Measurements from ENCODE around the gene CDON.
"Not testable (repeated sequence)": the region's sequence is repeated elsewhere in the genome, so short reads cannot be mapped to it uniquely, and the experiment has no call there.

The CDON gene

GRCh38 chr11:126046570-126047195, 16.0 kb downstream of the CDON start:
- DNase-seq, result no peak

DNA sequence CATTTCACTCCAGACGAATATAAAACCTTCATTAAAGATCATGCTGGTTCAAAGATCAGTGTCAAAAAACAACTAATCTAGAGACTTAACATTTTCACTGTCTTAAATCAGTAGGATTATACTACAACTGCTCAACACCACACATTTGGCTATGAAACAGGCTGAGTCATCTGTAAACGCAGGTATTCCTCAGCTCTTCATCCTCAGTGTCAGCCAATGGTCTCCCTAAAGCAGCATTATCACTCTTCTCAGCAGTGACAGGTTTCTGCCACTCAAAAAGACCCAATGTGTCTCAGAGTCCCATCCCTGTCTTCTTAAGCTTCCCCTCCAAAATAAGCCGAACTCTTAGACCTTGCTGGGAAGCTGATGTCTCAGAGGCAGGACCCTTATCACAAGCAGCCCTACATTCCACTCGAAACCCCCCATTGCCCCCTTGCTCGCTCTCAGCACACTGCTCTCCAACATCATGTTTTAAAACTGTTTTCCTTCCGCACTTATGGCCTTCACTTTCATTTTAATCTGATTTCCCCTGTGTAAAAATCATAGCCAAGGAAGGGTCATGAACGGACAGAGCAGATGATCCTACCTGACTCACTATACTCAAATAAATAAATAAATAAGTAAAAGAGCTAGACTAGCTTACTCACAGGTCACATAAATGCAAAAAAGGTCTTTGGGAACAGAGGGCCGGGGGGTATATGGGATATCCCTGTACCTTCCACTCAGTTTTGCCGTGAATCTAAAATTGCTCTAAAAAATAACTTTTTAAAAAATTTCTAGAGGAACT, 23.0 kb downstream of the CDON start:
- TF ChIP-seq GATA1 (IDR thresholded peaks at IDR 0.05; ENCODE audit: low read depth, low read length) (no peak), POLR2A (IDR thresholded peaks at IDR 0.05; ENCODE audit: low read length) (no peak)

More at GRCh38 chr11:126046570-126047195, 16.0 kb downstream of the CDON start:
- TF ChIP-seq GATA1 (IDR thresholded peaks at IDR 0.05; ENCODE audit: low read depth, low read length) (no peak), POLR2A (IDR thresholded peaks at IDR 0.05; ENCODE audit: low read length) (no peak)

DNA sequence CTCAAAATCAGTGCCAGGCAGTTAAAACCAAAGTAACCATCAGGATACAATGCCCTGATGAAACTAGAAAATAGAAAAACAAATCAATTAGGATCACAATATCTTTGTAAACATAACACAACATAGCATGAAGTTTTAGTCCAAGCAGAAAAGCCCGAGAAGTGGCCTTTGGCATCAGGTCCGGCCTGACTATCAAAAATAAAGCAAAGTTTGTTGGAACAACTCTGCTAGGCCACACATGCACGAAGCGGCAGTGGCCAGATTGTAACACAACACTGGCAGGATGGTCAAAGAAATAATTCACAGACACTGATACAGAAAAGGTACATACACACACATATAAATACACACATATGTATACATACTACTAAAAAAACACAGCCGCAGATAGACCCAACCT, 26.9 kb downstream of the CDON start:
- TF ChIP-seq POLR2A (IDR thresholded peaks at IDR 0.05; ENCODE audit: low read length) (no peak), GATA1 (IDR thresholded peaks at IDR 0.05; ENCODE audit: low read depth, low read length) (no peak)
- no peak for DNase-seq

More for the DNA sequence above, 23.0 kb downstream of the CDON start:
- no peak for DNase-seq

GRCh38 chr11:126034933-126035425, 27.7 kb downstream of the CDON start:
- no peak for DNase-seq
- no peak for TF ChIP-seq POLR2A (IDR thresholded peaks at IDR 0.05; ENCODE audit: low read length)
- no peak for TF ChIP-seq GATA1 (IDR thresholded peaks at IDR 0.05; ENCODE audit: low read depth, low read length)

- TF ChIP-seq GATA1 (IDR thresholded peaks at IDR 0.05; ENCODE audit: low read depth, low read length) (no peak), POLR2A (IDR thresholded peaks at IDR 0.05; ENCODE audit: low read length) (no peak)
- DNase-seq, result no peak
Measured at GRCh38 chr11:126034039-126034932, 28.4 kb downstream of the CDON start.

DNA sequence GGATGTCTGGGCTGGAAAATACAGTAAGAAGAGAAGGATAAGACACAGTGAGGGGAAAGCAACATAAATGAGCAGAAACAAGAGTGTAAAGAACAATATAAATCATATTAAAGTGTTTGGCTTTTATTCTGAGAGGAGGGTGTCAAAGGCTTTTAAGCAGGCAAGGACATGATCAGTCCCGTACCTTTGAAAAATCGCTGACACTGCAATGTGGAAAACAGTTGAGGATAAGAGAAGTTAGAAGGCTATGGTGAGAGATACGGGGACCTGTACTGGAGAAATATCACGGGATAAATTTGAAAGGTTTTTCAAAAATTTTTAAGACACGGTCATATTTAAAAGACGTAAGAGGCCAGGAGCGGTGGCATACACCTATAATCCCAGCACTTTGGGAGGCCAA, 30.3 kb downstream of the CDON start:
- TF ChIP-seq POLR2A (IDR thresholded peaks at IDR 0.05; ENCODE audit: low read length), result no peak
- no peak for TF ChIP-seq GATA1 (IDR thresholded peaks at IDR 0.05; ENCODE audit: low read depth, low read length)
- no peak for DNase-seq

DNA sequence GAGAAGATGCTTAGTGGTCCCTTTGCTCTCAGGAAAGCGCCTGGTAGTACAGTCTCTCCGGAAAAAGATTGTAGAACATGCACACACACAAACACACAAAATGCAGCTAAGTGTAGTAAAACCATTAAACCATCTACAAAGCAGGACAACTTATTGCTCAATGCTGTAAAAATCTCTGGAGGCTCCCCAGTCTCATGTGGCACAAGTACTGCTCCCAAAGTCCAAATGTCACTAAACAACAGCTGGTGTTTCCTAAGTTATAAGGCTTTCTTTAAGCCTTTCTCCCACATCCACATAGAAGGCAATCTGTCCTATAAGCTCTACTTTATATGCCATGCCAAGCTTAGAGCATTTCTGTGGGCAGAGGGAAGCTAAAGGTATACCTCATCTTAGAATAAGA, 32.9 kb downstream of the CDON start:
- DNase-seq, result no peak
- no peak for TF ChIP-seq GATA1 (IDR thresholded peaks at IDR 0.05; ENCODE audit: low read depth, low read length)
- no peak for TF ChIP-seq POLR2A (IDR thresholded peaks at IDR 0.05; ENCODE audit: low read length)

DNA sequence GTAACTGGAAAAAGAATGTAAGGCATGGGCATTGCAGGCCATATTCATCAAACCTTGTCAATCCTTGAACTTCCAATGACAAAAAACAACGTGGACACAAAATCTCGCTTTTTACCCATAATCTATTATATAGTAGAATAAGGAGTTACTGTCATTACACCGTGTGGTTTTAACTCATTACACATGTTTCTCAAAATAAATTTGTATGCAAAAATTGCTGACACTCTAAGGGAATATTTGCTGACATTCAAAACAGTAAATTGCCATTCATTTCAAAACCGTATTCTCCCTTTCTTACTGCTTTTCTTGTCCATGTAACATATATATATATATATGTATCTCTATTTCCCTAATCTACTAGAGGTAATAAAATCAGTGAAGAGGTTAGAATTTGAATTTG, 33.4 kb downstream of the CDON start:
- no peak for TF ChIP-seq POLR2A (IDR thresholded peaks at IDR 0.05; ENCODE audit: low read length)
- no peak for TF ChIP-seq GATA1 (IDR thresholded peaks at IDR 0.05; ENCODE audit: low read depth, low read length)
- DNase-seq, result no peak

GRCh38 chr11:126028534-126028933, 34.1 kb downstream of the CDON start:
- DNase-seq, result not testable (repeated sequence)

DNA sequence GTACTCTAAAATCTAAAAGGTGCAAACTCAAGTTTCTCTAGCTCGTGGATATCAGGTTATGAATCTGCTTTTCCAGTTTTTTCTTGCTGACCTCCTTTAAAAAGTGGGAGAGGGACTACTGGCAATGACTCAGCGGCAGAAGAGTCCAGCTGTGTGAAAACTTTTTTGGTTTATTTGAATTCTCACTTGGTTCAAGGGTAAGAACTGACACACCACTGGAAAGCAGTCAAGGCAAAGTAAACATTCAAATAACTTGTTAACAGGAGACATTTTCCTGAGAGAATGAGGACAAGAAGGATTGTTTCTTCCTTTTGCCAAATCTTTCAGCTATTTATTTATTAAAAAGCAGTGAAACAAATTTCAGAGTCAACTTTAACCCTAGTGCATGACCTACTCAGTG, 36.1 kb downstream of the CDON start:
- no peak for TF ChIP-seq POLR2A (IDR thresholded peaks at IDR 0.05; ENCODE audit: low read length)
- no peak for TF ChIP-seq GATA1 (IDR thresholded peaks at IDR 0.05; ENCODE audit: low read depth, low read length)
- no peak for DNase-seq

DNA sequence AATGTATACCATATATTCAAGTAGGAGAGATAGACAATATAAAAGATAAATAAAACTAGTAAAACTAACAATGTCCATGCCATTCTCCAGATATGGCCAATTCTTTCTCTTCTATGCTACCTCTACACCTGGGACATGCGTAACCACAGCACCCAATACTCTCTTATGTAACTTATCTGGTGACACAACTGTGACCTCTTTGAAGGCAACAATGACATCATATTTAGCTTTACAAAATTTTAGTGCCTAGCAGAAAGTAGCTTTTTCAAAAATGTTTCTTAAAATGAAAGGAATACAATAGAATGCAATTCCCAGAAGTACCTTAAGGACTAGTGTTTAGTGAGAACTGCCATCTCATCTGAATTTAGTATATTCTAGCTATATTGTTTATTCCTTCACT, 36.8 kb downstream of the CDON start:
- TF ChIP-seq GATA1 (IDR thresholded peaks at IDR 0.05; ENCODE audit: low read depth, low read length), result no peak
- TF ChIP-seq POLR2A (IDR thresholded peaks at IDR 0.05; ENCODE audit: low read length), result no peak
- DNase-seq, result no peak

- DNase-seq, result no peak
Measured at GRCh38 chr11:126024123-126024522, 38.5 kb downstream of the CDON start.

GRCh38 chr11:126012852-126013251, 49.8 kb downstream of the CDON start:
- TF ChIP-seq POLR2A (IDR thresholded peaks at IDR 0.05; ENCODE audit: low read length), result no peak
- TF ChIP-seq GATA1 (IDR thresholded peaks at IDR 0.05; ENCODE audit: low read depth, low read length), result no peak
- no peak for DNase-seq

More at GRCh38 chr11:126024123-126024522, 38.5 kb downstream of the CDON start:
- TF ChIP-seq POLR2A (IDR thresholded peaks at IDR 0.05; ENCODE audit: low read length) (no peak), GATA1 (IDR thresholded peaks at IDR 0.05; ENCODE audit: low read depth, low read length) (no peak)

- no peak for DNase-seq
- TF ChIP-seq POLR2A (IDR thresholded peaks at IDR 0.05; ENCODE audit: low read length) (no peak), GATA1 (IDR thresholded peaks at IDR 0.05; ENCODE audit: low read depth, low read length) (no peak)
Measured at GRCh38 chr11:126011754-126012153, 50.9 kb downstream of the CDON start.
